ENCODE data around the gene ARPC5. TPM values are rescaled to one million over a fixed set of nuclear protein-coding genes. Genes with fewer than 3 reads are reported as not detected.
A peak's percentile ranks its signal among the peaks of the same experiment; 100 is the strongest.
"Not testable (repeated sequence)": the region's sequence is repeated elsewhere in the genome, so short reads cannot be mapped to it uniquely, and the experiment has no call there.

ARPC5 gene
- 125 TPM for total RNA-seq (ENCODE audit: insufficient read depth, low replicate concordance)

DNA sequence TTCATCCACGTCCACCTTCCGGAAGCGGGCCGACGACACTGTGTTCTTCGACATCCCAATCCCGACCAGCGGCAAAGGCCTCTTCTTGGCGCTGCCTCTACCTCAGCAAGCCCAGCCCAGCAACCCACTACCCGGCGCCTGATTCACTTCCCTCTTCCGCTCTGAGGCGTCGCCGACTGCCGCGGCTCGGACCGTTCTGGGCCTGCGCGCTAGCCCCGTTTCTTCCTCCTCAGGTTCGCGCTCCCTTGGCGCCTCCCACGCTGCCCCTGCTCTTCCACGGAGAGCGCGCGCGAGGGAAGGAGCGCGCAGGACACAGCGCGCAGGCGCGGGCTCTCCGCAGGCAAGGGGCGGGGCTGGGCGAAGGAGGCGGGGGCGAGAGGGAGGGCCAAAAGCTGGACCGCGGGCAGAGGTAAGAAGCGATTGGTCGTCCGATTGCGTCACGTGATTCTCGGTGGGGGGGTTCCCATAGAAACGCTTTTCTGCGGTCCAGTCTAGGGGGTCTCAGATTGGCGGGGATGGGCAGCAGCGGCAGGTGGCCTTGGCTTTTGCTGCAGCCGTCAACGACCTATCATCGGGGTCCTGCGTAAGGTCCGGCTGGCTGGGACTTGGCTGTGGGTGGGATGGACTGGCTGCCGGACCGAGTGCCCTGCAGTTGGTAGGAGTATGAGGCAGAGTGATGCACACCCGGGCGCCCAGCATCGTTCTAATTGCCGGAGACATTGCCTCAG is at the start of gene ARPC5:
Gene ARPC5, minus strand, starts transcription at position 178 of the 728 bp plus-strand sequence. Its CDS starts 124 bp downstream, at position 54.
- DNase-seq (ENCODE audit: low spot score), result peak; percentile 99

DNA sequence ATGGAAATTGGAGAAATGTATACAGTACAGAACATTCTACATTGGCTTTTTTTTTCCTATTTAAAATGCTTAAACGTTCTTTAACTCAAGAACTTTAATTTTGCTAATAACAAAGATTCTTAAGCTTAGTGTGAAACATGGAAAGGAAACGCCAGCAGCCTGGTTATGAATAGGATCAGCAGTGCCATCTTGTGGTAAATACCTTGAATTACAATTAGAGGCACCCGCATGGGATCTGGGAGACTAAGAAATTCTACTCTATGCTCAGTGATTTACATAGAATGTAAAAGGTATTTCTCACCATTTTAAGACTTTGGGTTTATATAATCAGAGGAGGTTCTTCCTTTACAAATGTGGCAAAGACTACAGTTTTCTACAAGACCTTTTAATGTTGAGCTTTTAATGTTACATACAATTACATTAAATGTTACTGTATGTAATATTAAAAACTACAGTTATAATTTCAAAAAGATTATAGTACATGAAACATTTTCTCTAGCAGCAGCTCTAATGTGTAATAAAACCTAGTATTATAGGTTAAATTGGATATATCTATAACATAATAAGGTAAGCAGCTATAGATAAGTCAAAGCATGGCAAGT is 49.6 kb upstream of the ARPC5 start:
- peak; percentile 42 for DNase-seq (ENCODE audit: low spot score)

DNA sequence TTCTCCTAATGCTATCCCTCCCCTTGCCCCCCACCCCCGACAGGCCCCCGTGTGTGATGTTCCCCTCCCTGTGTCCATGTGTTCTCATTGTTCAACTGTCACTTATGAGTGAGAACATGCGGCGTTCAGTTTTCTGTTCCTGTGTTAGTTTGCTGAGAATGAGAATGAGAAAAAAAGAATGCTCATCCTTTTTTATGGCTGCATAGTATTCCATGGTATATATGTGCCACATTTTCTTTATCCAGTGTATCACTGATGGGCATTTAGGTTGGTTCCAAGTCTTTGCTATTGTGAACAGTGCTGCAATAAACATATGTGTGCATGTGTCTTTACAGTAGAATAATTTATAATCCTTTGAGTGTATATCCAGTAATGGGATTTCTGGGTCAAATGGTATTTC is 43.8 kb upstream of the ARPC5 start:
- DNase-seq (ENCODE audit: low spot score), result not testable (repeated sequence)

DNA sequence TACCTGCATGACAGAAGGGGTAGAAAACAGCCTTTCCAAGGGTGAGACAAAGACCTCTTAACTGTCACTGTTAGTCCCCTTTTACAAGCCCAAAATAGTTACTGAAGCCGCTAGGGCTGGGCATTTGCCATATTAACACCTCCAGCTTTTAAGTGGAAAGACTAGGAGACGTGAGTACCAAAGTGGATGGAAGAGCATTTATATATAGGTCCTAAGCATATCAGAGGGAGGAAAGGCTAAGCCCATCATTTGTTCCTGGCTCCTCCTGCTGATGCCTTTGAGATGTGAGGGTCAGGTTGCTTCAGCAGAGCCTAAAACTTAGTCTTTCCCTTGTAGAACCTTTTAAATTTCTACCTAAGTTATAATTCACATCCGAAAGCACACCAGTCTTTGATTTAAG is 43.2 kb upstream of the ARPC5 start:
- no peak for DNase-seq (ENCODE audit: low spot score)

DNA sequence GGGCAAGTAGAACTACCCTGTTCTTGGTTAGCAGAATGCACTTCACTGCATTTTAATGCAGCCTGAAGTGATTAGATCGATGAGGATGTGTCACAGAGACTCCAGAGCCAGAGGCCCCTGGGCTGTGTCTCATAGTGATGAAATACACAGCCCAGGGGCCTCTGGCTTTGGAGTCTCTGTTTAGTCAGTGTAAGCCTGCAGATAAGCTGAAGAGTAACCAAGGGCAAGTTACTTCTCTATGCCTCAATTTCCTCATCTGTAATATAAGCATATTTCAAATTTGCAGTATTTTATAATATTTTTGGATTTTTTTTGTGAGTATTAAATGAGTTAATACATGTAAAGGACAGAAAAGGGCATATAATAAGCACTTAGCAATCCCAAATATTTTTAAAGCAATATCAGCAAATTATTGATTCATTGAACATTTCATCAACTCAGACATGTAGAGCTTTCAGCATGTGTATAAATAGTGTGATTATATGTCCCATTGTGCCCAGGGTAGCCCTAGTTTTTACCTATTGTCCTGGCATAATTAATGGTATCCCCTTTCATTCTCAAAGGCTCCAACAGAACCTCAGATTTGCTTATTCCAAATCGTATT is 41.1 kb upstream of the ARPC5 start:
- peak; percentile 62 for DNase-seq (ENCODE audit: low spot score)

DNA sequence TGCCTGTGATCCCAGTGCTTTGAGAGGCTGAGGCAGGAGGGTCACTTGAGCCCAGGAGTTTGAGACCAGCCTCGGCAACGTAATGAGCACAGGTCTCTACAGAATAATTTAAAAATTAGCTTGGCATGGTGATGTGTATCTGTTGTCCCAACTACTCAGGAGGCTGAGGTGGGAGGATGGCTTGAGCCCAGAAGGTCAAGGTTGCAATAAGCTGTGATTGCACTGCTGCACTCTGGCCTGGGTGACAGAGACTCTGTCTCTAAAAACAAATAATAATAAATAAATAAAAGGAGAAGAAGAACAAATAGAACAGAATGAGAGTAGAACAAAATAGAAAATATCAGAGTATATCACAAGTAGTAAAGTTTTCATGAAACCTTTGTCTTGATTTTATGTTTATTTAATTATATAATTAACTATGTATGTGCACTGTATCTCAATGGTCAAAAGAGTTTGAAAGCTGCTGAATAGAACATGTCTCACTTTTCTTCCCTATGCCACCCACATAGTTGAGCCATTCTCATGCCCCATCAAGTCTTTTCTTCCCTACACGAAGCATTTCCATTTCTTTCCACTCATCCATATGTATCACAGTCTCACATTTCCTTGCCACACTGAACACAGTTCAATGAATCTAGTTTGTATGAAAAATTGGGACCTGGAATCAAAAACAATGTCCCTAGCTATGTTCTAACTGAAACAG is 40.5 kb upstream of the ARPC5 start:
- DNase-seq (ENCODE audit: low spot score), result no peak

DNA sequence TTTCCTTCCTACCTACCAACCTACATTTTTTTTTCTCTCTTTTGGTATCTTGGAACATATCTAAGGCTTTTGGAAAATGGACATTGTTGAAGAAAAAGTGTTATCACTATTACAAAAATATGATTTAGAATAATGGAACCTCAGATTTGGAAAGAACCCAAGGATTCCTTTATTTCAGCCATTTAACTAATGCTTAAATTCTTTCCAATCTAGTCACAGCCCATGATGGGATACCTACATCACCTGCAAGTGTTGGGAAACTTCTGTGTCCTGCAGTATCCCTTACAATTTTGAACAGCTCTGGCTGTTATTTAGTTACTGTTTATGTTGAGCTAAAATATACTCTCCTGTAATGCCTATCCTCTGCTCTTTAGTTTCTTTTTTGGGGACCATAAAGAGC is 39.8 kb upstream of the ARPC5 start:
- DNase-seq (ENCODE audit: low spot score), result no peak

DNA sequence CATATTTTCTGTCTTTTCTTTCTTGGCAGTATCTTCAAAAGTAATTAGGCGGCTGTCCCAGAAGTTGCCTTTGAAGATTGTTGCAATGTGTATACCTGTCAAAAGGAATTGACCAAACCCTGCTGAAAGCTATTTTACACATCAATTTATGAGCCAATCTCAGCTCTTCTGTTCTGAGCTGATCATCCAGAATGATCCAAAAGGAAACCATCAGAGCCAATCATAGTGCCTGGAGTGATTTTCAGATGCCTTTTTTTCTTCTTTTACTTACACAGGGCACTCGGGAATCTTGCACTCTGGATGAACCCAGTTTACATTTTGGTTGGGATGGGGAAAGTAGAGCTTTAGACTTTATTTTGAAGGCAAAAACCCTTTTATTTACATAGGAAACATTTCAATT is 39.3 kb upstream of the ARPC5 start:
- no peak for DNase-seq (ENCODE audit: low spot score)

DNA sequence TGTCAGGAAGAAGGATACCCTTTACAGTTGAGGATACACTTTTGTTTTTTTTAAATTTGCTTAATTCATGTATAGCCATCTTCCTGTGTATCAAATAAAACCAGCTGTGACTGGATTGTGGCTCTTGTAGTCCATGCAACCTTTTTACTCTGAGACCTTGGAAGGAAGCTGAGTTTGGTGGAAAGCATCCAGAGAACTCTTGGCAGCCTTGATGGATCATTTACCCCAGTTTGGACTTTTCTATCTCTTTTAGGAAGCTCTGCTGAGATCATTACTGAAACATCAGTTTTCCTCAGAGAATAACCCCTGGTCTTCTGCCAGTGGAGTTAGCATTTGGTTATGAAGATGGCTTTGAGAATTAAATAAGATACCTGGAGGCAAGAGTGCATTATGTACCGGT is 38.8 kb upstream of the ARPC5 start:
- DNase-seq (ENCODE audit: low spot score), result peak; percentile 52

DNA sequence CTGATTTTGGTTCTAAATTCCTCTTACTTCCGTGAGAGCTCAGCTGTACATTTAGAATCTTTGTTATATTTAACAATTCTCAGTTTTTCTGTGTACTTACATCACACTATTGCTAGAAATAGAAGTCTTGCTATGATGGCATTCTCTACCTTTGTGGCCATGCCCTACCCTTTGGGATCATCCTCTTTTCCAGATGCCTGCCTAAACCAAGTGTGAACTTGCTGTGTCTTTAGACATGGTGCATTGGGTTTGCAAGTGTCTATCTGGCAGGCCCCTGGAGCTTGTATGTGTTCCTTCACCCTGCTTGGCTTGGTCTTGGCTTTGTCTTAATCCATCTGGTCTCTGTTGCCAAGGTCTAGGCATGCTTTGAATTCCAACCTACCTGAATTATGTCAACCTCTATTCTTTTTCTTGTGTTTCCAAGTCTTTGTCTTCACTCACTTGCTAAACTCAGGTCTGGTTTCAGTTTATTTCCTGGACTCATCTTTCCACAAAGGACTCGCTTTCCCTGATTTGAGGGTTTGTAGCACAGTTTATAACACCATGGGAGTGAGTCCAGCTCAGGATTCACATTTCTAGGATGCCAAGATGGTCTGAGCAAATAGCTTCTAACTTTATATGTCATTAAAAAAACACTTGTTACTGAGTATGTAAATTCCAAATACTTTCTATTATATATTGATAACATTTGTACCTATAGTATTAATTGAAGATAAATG is 38.2 kb upstream of the ARPC5 start:
- no peak for DNase-seq (ENCODE audit: low spot score)

DNA sequence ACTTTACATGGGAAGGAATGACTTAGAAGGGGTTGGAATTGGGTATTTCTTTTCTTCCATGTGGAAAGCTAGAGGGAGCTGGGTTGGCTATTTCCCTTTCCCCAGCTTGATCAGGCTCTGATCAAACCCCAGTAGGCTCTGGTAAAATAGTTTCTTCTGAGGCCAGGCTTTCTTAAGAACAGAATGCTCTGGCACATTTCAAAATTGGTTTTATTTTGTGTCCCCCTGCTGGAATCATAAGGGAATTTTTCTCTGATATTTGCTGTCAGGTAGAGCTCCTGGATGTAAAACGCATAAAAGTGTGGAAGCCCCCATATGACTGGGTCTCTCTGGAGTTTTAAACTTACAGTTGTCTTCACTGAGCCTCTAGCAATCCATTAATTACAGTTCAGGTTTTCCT is 34.6 kb upstream of the ARPC5 start:
- no peak for DNase-seq (ENCODE audit: low spot score)

DNA sequence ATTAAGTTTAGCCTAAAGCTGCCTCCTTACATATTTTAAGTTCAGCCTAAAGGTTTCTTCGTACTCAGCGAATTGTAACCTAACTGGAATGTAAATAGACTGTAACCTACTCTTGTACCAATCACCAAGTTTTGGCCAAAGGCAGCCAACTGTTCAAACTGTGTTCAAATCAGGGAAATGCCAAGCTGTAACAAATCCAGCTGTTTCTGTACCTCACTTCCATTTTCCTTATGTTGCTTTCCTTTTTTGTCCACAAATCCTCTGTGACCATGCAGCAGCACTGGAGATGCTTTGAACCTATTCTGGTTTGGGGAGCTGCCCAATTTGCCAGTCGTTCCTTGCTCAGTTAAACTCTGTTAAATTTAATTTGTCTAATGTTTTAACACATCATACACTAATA is 20.8 kb upstream of the ARPC5 start:
- DNase-seq (ENCODE audit: low spot score), result no peak

DNA sequence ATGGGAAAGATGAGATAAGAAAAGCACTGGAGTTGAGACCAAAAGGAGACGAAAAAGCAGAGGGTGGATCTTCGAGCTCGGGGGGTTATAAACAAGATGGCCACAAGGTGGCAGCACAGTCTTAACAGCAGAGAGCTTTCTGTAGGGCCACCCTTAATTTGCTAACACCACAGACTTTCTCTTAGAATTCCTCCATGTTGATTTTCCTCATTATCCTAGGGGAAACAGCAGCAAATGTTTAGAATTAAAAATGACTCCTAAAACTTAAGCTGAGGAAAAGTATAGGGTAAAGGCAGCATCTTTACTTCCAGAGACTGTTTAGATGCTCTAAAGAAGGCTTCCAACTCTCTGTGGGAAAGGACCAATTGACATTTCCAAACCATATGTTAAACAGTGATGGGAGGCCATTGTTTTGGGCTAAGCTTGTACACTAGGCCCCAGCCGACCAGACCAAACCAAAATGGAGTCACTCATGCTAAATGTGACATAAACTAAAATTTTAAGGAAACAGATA is 20.0 kb upstream of the ARPC5 start:
- DNase-seq (ENCODE audit: low spot score), result peak; percentile 93

DNA sequence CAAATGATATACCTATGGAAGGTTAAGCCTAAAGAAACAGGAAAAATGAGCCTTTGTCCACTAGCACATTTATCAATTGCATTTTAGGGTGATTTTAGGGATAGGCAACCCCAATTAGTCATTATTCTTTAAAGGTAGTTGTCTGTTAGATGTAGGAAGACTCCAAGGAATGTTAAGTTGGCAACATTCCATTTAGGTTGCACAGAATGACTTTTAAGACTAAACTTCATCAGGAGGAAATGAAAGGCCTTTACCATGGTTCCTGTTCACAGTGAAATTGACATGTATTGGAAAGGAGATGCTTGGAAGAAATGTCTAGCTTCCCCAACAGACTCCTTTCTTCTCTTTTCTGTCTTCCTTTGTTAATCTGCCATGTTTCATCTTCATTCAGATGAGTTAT is 19.1 kb upstream of the ARPC5 start:
- no peak for DNase-seq (ENCODE audit: low spot score)

DNA sequence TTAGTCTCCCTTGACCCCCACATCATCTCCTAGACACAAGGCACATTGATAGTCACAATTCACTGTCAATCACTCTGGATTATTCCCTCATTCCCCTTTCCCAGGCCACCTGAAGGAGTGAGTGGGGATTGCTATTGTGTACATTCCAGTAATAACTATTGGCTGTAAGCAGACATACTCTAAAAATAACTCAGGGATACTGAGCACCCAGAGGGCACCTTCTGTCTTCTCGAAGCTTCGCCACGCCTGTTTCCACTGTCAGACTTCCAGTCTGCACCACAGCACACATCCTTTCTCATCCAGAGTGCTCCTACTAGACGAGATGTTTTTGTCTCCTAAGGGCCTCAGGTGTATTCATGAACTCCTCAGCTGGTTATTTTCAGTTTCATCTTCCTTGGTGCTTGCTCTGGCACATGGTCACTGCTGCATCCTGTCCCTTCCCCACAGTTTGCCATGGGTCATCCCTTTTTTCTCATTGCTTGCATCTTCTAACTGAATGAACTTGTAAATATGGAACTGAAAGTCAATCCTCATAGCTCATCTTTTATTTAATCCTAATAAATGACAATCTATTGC is 18.4 kb upstream of the ARPC5 start:
- no peak for DNase-seq (ENCODE audit: low spot score)

DNA sequence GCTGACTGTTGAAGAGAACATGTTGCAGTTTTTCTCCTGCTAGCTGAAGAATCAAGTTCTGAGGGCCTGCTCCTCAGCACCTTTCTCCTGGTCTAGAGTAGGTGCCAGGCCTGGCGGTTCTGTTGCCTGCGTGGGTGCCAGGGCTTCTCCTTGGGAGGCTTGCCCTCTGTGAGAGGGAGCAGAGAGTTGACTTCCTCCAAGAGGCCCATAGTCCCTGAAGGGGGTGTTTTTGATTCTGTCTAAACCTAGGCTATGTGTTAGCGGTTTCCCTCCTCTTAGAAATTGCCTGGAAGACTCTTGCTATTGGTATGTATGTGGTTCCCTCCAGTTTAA is 17.8 kb upstream of the ARPC5 start:
- DNase-seq (ENCODE audit: low spot score), result no peak

DNA sequence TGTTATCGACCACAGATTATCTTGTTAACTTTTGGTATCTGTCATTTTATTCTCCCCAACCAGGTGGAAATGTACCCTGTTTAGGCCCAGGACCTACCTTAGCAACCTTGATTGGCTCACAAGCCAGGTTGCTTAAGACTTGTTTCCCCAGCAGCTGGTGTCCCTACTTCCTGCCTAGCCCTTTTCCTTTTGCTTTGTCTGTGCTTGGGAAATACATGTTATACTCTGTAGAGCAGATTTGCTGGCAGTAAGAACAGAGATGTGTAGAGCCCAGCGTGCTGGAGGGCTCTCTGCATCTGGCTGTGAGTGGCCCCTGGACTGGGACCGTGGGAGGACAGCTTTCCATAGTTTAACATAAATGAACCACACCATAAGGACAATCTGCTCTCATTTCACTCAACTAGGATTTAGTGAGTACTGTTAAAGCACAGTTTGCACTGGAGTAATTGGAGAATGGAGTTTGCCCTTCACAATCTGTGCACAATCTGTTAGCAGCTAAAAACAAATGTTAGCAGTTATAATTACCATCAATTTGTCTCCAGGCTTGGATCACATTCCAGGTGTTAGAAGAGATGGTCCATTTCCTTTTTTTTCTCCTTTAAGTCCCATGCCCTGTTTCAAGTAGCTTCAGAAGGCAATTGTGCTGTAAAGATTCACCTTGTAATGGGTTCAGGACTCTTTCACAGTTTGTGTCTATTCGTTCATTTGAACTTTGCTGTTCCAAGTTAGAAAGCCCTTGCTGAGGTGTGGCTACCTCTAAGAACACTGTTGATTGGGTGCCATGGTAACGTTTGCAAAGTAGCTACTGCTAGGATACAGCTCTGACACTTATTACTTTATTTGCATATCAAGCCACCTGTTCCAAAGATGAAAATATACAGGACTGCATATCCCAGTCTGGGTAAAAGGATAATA is 17.2 kb upstream of the ARPC5 start, which contains the start of gene APOBEC4:
Gene APOBEC4, minus strand, starts transcription at position 770 of the 915 bp plus-strand sequence. CDS start 4,535 bp downstream, outside the sequence.
- DNase-seq (ENCODE audit: low spot score), result no peak

DNA sequence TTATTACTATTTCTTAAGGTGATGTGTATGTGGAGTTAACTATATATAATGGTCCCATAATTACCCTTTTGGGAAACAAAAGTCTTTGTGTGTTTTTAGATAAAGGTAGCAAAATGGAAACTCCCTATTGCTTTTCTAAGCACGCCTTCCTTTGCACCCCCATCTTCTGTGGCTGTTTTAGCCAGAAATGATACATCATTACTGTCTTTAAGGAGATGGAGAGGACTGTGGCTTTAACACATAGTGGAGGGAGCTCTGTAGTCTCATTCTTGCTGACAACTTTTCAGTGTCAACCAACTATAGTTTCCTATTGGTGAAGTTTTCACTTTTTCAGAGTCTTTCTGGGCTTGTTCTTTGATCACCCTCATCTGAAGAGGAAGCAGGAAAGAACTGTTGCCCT is 16.5 kb upstream of the ARPC5 start:
- DNase-seq (ENCODE audit: low spot score), result no peak

DNA sequence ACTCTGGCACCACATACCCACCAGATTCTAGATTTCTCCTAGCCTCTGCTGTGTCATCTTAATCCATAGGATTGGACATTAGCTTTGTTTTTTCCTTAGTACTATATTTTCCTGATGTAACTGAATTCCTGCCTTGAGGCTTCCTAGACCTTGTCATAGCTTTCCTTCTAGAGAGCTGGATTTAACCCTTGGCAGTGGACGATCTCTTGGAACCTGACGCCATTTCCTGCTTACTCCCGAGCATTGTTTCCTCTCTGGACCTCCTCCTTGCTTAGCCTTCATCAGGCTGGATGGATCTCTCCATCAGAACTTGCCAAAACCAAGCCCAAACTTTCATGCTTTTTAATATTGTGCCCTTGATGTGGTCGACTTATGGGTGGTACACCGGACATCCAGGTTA is 16.0 kb upstream of the ARPC5 start:
- no peak for DNase-seq (ENCODE audit: low spot score)

DNA sequence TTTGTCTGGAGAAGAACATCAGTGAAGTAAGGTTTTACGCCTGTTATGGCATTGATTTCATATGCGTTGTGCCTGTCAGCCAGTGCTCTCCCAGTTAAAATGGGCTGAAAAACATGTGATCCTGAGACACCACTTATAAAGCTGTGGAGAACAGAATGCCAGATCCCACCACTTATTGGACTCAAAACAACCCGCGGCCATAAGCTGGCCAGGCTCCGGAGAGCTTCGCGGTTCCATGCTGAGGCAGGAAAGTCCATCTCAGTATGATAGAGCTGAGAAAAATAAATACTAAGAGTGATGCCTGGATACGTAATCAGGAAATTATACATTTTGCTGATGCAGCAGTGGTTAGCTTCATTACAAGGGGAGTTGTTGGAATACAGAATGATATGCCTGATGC is 12.5 kb upstream of the ARPC5 start:
- DNase-seq (ENCODE audit: low spot score), result no peak

Measured in umbilical cord (tissue), 2 donors.